GM23248 (cell line): Measurements from ENCODE around the gene BICC1. TPM values are rescaled to one million over a fixed set of nuclear protein-coding genes. Genes with fewer than 3 reads are reported as not detected.

ENCODE experiments used
- DNase-seq: peaks from one replicate; pipeline ENCODE4 v3.0.0-alpha.2; 2015
- H2AFZ ChIP-seq: fragments of 200-600 bp; sonication (generic); 2 replicates; pipeline ENCODE4 v1.6.1; 2016; ENCODE audit warnings: antibody characterized with exemption
- H3F3A ChIP-seq: fragments of 200-600 bp; sonication (generic); 2 replicates; pipeline ENCODE4 v1.6.1; 2016; ENCODE audit warnings: mild to moderate bottlenecking, antibody characterized with exemption, mixed run types; ENCODE audit not compliant: insufficient read depth
- H3K27ac ChIP-seq: fragments of 200-600 bp; sonication (generic); 2 replicates; pipeline ENCODE4 v1.5.1; 2016; ENCODE audit warnings: mild to moderate bottlenecking
- H3K27me3 ChIP-seq: fragments of 200-600 bp; sonication (generic); replicated peaks from 2 replicates; pipeline ENCODE4 v1.6.1; 2016; ENCODE audit warnings: mild to moderate bottlenecking; ENCODE audit not compliant: insufficient read depth
- H3K36me3 ChIP-seq: fragments of 200-600 bp; sonication (generic); 2 replicates; pipeline ENCODE4 v1.6.1; 2016; ENCODE audit warnings: low read depth, mild to moderate bottlenecking
- H3K4me1 ChIP-seq: fragments of 200-600 bp; sonication (generic); 2 replicates; pipeline ENCODE4 v1.6.1; 2016; ENCODE audit warnings: mild to moderate bottlenecking; ENCODE audit not compliant: insufficient read depth
- H3K4me2 ChIP-seq: fragments of 200-600 bp; sonication (generic); one replicate; pipeline ENCODE4 v1.6.1; 2016; ENCODE audit warnings: mild to moderate bottlenecking; ENCODE audit not compliant: unreplicated experiment
- H3K4me3 ChIP-seq: fragments of 200-600 bp; sonication (generic); 2 replicates; pipeline ENCODE4 v1.5.1; 2016; ENCODE audit warnings: mild to moderate bottlenecking
- H3K79me2 ChIP-seq: fragments of 200-600 bp; sonication (generic); 2 replicates; pipeline ENCODE4 v1.6.1; 2016; ENCODE audit warnings: mild to moderate bottlenecking; ENCODE audit not compliant: insufficient read depth
- H3K9ac ChIP-seq: fragments of 200-600 bp; sonication (generic); 2 replicates; pipeline ENCODE4 v1.6.1; 2016; ENCODE audit warnings: mild to moderate bottlenecking
- H3K9me2 ChIP-seq: fragments of 200-600 bp; sonication (generic); 2 replicates; pipeline ENCODE4 v1.6.1; 2016; ENCODE audit warnings: mixed run types, mild to moderate bottlenecking, moderate library complexity; ENCODE audit not compliant: insufficient read depth
- H3K9me3 ChIP-seq: fragments of 200-600 bp; sonication (generic); one replicate; pipeline ENCODE4 v1.6.1; 2017; ENCODE audit warnings: low read depth
- H4K20me1 ChIP-seq: fragments of 200-600 bp; sonication (generic); 2 replicates; pipeline ENCODE4 v1.6.0; 2016; ENCODE audit not compliant: insufficient read depth
- EZH2 ChIP-seq: fragments of 200-600 bp; sonication (generic); IDR thresholded peaks from 2 replicates; pipeline ENCODE4 v1.6.1; 2018; ENCODE audit warnings: antibody characterized with exemption, mild to moderate bottlenecking; ENCODE audit not compliant: insufficient read depth, poor library complexity, severe bottlenecking
- EZH2phosphoT487 ChIP-seq: fragments of 200-600 bp; sonication (generic); IDR thresholded peaks from 2 replicates; pipeline ENCODE4 v1.6.1; 2018; ENCODE audit warnings: antibody characterized with exemption, moderate library complexity, mild to moderate bottlenecking, low read depth; ENCODE audit not compliant: insufficient read depth
- WGBS, 2 experiments: methylation state at CpG; one replicate each; pipeline ENCODE4 v1.1.6; 2015 to 2017; ENCODE audit warnings: low lambda C conversion rate in 2 of 2, low coverage in 1 of 2; ENCODE audit errors: missing lambda C conversion rate in 2 of 2; 5-methylcytosine and 5-hydroxymethylcytosine counted together
- in situ Hi-C: fragments of 300-500 bp; cut with MboI; formaldehyde crosslinking; loops from 2 replicates; pipeline ENCODE4 v1.15.0; 2020
- polyA plus RNA-seq: library from polyadenylated mRNA; unstranded; fragments of >200 nt; fragmentation: Nextera tagmentation; extraction: Ambion mirVana; gene quantifications from 2 replicates; pipeline ENCODE4 v1.2.1, GENCODE V29; 2016
- total RNA-seq: library from RNA; depleted of rRNA; stranded (reverse); fragments of >200 nt; shearing (Covaris generic); gene quantifications from 2 replicates; pipeline ENCODE4 v1.2.3, GENCODE V29; 2014

BICC1 gene
- total and polyA plus RNA-seq, 2 experiments from 2014 or later = 80.5 to 97.0 TPM

GRCh38 chr10:58651040-58651439, 138.4 kb downstream of the BICC1 start:
- TF ChIP-seq EZH2 = no peak
- TF ChIP-seq EZH2phosphoT487 = no peak
- DNase-seq = peak; percentile 40
- Histone ChIP-seq H4K20me1 (no peaks in the 10 kb centered on the region), H3K79me2 (peaks cover 69% of the 10 kb centered on the region), H3K4me2 (no peak overlapping the region), H3K36me3 (no peaks in the 10 kb centered on the region), H3F3A (peaks cover 52% of the 10 kb centered on the region), H3K9me2 (no peaks in the 10 kb centered on the region), H3K4me3 (no peak overlapping the region), H3K9ac (no peak overlapping the region), H2AFZ (no peak overlapping the region), H3K4me1 (peaks cover 63% of the 10 kb centered on the region), H3K27ac (0 out of 2 replicates have a peak overlapping the region, but pooled peaks have one; percentile 15), H3K27me3 (no peaks in the 10 kb centered on the region), H3K9me3 (no peaks in the 10 kb centered on the region)
- 37 to 44% methylated on average over 5 of the region's 5 CpGs for WGBS, 2 experiments
- in situ Hi-C loops = no loop called here

- no peak overlapping the region for H3K4me3 ChIP-seq
- WGBS, 2 experiments = 50 to 62% methylated on average over 1 of the region's 1 CpG
- in situ Hi-C loops = no loop called here
- H3K27ac ChIP-seq = 0 out of 2 replicates have a peak overlapping the region, but pooled peaks have one; percentile 15
- no peaks in the 10 kb centered on the region for H3K9me2 ChIP-seq
- H3K4me1 ChIP-seq = peaks cover 56% of the 10 kb centered on the region
- H2AFZ ChIP-seq = no peak overlapping the region
- no peaks in the 10 kb centered on the region for H4K20me1 ChIP-seq
- no peak for TF ChIP-seq EZH2
- no peak for TF ChIP-seq EZH2phosphoT487
- peaks cover 47% of the 10 kb centered on the region for H3F3A ChIP-seq
- peaks cover 65% of the 10 kb centered on the region for H3K79me2 ChIP-seq
- DNase-seq = no peak
- H3K4me2 ChIP-seq = no peak overlapping the region
- H3K9ac ChIP-seq = no peak overlapping the region
- no peaks in the 10 kb centered on the region for H3K36me3 ChIP-seq
- H3K9me3 ChIP-seq = no peaks in the 10 kb centered on the region
- no peaks in the 10 kb centered on the region for H3K27me3 ChIP-seq
These were observed 139.1 kb downstream of the BICC1 start for GRCh38 chr10:58651742-58652141.

- H4K20me1 ChIP-seq = no peaks in the 10 kb centered on the region
- H3K9me3 ChIP-seq = no peaks in the 10 kb centered on the region
- in situ Hi-C loops = no loop called here
- H2AFZ ChIP-seq = no peak overlapping the region
- TF ChIP-seq EZH2 (no peak), EZH2phosphoT487 (no peak)
- peak overlapping the region; percentile 28 for H3K4me2 ChIP-seq
- no peaks in the 10 kb centered on the region for H3K9me2 ChIP-seq
- peaks cover 42% of the 10 kb centered on the region for H3K4me1 ChIP-seq
- no peak overlapping the region for H3K4me3 ChIP-seq
- H3F3A ChIP-seq = peaks cover 38% of the 10 kb centered on the region
- H3K36me3 ChIP-seq = 0 out of 2 replicates have a peak, but pooled peaks cover 3% of the 10 kb centered on the region
- H3K79me2 ChIP-seq = peaks cover 65% of the 10 kb centered on the region
- peak overlapping the region; percentile 58 for H3K27ac ChIP-seq
- H3K9ac ChIP-seq = no peak overlapping the region
- DNase-seq = peak; percentile 63
- H3K27me3 ChIP-seq = no peaks in the 10 kb centered on the region
These were observed 140.5 kb downstream of the BICC1 start for GRCh38 chr10:58653139-58653538.

DNA sequence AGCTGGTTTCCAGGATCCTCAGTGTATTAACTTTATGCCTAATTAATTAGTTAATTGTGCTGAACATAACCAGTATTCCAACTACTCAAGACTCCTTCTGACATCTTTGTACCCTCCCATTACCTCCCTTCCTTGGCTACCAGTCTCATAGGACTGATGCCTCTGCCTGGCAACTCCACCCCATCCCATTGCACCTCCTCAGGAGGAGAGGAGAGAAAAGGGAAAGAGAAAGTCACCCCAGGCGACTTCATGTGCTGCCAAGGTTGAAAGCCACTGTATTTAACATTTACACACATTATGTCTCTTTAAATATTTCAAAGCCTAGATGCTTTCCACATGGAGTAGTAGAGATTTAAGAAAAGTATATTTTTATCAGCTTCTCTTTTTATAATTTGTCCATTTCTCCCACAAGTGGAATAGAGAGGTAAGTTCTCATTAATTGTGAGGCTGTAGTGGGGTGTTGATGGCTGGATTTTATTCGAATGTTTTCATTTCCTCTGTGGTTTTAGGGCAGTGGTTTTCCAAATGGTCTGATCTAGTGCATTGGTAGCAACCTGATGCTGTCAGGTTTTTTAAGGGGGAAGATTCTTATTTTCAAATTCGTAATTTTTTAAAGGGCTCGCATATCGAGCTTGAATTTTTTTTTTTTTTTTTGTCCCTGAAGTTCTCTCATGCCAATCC, 148.0 kb downstream of the BICC1 start:
- peak; percentile 48 for DNase-seq

More for the DNA sequence above, 148.0 kb downstream of the BICC1 start:
- in situ Hi-C loops = no loop called here
- Histone ChIP-seq H3K27ac (peak overlapping the region; percentile 93), H3K36me3 (0 out of 2 replicates have a peak, but pooled peaks cover 9% of the 10 kb centered on the region), H3K4me1 (peaks cover 36% of the 10 kb centered on the region), H3K27me3 (no peaks in the 10 kb centered on the region), H3F3A (peaks cover 46% of the 10 kb centered on the region), H4K20me1 (no peaks in the 10 kb centered on the region), H3K4me2 (peak overlapping the region; percentile 90), H3K9me3 (no peaks in the 10 kb centered on the region), H3K9me2 (no peaks in the 10 kb centered on the region), H3K79me2 (peaks cover 78% of the 10 kb centered on the region), H2AFZ (no peak overlapping the region), H3K4me3 (peak overlapping the region; percentile 61), H3K9ac (peak overlapping the region; percentile 71)
- 12 to 13% methylated on average over 5 of the region's 5 CpGs for WGBS, 2 experiments
- TF ChIP-seq EZH2phosphoT487 = no peak
- no peak for TF ChIP-seq EZH2
